Skin epidermis (tissue), 12 donors: ENCODE data around the gene WNT3A.

Experiments used
- H3K27ac ChIP-seq, 21 experiments: fragments of 200-600 bp; sonication (generic) in 11 of 21; one replicate each; pipeline ENCODE4 v1.5.0; 2020; ENCODE audit warnings: mild to moderate bottlenecking in 3 of 21, inconsistent platforms in 2 of 21, moderate library complexity in 2 of 21
- H3K4me3 ChIP-seq, 7 experiments: fragments of 200-600 bp; sonication (generic) in 2 of 7; one replicate each; pipeline ENCODE4 v1.5.0; 2020; ENCODE audit warnings: inconsistent platforms in 2 of 7, mild to moderate bottlenecking in 2 of 7, moderate library complexity in 1 of 7

WNT3A gene

DNA sequence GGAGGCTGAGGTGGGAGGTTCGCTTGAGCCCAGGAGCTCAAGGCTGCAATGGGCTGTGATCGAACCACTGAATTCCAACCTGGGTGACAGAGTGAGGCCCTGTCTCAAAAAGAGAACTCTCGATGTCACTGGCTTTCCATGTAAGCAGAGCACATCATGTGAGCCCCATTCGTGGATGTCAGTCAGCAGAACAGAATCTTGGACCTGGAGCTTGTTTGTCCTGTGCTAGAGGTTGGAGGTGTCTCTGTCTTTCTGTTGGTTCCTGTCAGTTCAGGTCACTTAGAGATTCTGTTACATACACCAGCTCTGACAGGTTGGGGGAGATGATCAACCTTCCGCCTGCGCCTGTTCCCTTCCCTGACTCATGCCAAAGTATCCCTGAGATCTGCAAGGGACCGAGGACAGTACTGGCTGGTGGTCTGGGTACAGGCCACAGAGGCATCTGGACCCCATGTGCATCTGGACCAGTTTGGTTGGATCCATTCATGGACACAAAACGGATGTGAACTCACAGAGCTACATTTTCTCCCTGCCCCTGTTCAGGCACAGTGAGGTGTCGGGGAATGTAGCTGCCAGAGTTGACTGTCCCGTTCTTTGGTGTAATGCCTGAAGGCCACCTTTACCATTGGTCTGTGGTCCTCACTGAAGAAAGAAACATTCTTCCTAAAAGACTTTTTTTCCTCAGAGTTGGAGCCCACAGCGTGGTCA, 85.7 kb downstream of the WNT3A start:
- H3K27ac ChIP-seq: peak overlapping the region in 4 of 21 experiments; percentile 24 to 42 (median 32)
- H3K4me3 ChIP-seq: no peak overlapping the region

DNA sequence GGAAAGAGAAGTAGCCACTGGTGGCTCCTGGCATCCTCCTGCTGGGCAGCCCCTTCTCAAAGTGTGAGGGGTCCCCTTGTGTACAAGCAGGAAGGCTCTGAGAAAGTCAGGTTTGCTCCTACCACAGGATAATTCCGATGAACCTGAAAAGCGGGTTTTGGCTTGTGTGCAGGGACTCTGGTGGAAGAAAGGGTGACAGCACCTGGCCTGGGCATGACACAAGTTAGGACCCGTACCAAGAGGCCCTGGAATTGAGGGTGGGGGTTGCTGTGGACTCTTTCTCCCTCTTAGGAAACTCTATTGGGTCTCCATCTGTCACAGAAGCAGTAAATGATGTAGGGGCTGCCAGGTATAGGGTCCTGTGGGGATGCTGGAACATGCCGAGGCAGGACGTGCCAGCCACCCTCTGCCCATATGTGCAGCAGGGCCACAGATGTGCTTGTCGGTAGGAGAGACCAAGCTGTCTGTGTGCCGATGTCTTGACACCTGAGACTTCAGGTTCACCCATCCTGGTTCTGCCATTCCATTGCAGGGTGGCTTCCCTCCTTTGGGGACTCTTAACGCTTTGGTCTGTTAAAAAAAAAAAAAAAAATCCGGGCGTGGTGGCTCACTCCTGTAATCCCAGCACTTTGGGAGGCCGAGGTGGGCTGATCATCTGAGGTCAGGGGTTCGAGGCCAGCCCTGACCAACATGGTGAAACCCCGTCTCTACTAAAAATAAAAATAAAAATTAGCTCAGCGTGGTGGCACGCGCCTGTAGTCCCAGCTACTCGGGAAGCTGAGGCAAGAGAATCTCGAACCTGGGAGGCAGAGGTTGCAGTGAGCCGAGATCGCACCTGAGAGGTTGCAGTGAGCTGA, 86.5 kb downstream of the WNT3A start:
- Histone ChIP-seq H3K27ac (peak overlapping the region in 4 of 21 experiments; percentile 24 to 42 (median 34)), H3K4me3 (no peak overlapping the region)

DNA sequence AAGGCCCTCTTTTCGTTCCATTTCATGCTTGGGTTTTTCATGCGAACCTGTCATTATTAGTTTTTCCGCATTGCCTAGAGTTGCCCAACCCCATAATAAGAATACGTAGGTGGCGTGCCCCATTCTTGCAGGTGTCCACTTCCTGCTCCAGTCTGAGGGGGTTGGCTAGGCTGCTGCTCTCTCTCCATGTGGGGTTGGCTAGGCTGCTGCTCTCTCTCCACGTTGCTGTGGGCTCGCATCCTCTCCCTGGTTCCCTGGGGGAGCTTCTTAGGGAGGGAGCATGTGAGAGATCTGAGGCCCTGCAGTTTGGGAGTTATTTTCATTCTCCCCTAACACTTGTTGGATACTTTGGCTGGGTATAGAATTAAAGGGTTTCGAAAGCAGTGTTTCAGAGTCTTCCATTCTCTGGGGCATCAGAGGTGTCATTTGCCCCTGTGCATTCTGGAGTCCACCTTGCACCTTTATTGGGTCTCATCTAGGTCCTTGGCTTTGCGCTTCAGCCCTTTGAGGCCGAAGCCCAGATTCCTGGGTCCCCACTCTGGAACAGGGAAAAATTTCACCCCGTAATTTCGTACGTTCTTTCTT, 87.7 kb downstream of the WNT3A start:
- Histone ChIP-seq H3K27ac (no peak overlapping the region), H3K4me3 (no peak overlapping the region)

DNA sequence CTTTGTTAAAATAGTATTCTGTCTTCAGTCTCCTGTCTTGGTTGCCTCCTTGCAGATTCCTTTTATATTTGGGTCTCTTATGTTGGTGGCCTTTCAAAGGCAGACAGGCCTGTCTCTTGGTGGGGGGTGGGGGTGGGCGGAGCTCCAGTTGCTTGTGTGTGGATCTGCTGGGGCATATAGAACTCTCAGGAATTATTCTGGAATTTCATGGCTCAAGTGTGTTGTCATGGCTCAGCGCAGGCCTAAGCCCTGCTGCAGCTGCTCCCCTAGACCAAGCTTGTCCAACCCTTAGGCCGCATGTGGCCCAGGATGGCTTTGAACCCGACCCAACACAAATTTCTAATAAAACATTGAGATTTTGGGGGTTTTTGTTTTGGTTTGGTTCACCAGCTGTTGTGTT, 88.4 kb downstream of the WNT3A start:
- H3K27ac ChIP-seq: no peak overlapping the region
- H3K4me3 ChIP-seq: no peak overlapping the region

DNA sequence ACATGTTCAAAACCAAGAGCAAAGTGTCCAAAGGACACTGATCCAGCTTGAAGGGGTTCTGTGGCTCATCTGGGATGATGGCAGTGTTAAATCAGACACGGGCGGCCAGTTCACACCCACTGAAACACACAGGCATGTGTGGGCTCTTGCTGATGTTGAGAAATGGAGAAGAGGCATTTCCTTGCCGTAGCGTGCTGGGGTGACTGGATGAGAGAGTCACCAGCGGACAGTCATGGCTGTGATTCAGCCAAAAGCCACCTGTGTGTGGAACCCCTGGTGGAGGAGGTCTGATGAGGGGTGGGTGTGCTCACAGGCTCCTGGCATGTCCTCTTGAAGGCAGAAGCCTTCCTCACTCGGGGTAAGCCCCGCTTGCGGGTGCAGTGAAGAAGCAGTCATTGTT, 89.1 kb downstream of the WNT3A start:
- H3K4me3 ChIP-seq: no peak overlapping the region
- no peak overlapping the region for H3K27ac ChIP-seq

DNA sequence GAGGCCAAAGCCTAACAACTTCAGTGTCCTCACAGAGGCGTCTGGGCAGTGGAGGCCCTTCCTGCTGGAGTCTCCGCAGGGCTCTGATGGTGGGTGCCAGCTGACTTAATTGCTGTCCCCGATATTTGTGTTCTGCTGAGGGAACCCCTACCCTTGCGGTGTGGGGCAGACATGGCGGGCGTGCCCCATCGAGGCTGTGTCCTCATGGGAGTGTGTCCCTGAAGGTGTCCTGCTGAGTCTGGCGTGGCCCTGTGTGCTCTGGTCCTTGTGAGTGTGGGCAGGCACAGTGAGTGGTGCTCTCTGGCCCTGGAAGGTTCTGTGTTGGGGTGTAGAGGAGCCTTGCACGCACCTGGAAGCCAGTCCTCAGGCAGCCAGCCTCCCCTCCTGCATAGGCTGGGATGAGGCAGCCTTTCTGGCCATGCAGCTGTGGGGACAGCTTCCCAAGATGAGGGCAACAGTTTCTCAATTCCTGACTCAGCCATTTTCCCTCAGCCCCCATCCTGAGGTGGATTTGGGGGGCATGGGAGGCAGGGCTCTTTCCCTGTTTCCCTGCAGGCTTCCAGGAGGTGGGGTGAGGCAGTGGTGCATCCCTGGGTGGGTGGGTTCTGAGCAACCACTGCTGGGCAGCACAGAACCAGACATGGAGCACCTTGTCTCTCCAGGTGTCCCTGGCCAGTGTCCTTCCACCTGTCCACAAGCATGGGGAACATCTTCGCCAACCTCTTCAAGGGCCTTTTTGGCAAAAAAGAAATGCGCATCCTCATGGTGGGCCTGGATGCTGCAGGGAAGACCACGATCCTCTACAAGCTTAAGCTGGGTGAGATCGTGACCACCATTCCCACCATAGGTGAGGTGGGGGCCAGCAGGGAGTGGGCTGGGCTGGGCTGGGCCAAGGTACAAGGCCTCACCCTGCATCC, 89.9 kb downstream of the WNT3A start:
- Histone ChIP-seq H3K27ac (no peak overlapping the region), H3K4me3 (no peak overlapping the region)

DNA sequence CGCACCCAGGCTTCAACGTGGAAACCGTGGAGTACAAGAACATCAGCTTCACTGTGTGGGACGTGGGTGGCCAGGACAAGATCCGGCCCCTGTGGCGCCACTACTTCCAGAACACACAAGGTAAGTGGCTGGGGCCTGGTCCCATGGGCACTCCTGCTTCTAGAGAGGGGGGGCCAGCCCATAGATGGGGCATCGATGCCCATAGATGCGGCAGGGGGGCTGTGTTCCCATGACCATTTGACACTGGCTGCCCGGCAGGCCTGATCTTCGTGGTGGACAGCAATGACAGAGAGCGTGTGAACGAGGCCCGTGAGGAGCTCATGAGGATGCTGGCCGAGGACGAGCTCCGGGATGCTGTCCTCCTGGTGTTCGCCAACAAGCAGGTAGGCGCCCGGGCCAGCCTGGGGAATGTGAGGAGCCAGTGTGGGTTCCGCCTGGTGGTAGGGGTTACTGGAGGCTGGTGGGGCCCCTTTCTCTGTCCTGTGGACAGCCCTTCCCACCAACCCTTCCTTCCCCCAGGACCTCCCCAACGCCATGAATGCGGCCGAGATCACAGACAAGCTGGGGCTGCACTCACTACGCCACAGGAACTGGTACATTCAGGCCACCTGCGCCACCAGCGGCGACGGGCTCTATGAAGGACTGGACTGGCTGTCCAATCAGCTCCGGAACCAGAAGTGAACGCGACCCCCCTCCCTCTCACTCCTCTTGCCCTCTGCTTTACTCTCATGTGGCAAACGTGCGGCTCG, 90.7 kb downstream of the WNT3A start:
- Histone ChIP-seq H3K27ac (no peak overlapping the region), H3K4me3 (no peak overlapping the region)

DNA sequence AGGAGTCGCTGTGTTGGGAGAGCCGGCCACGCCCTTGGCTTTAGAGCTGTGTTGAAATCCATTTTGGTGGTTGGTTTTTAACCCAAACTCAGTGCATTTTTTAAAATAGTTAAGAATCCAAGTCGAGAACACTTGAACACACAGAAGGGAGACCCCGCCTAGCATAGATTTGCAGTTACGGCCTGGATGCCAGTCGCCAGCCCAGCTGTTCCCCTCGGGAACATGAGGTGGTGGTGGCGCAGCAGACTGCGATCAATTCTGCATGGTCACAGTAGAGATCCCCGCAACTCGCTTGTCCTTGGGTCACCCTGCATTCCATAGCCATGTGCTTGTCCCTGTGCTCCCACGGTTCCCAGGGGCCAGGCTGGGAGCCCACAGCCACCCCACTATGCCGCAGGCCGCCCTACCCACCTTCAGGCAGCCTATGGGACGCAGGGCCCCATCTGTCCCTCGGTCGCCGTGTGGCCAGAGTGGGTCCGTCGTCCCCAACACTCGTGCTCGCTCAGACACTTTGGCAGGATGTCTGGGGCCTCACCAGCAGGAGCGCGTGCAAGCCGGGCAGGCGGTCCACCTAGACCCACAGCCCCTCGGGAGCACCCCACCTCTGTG, 91.6 kb downstream of the WNT3A start:
- no peak overlapping the region for H3K4me3 ChIP-seq
- no peak overlapping the region for H3K27ac ChIP-seq

DNA sequence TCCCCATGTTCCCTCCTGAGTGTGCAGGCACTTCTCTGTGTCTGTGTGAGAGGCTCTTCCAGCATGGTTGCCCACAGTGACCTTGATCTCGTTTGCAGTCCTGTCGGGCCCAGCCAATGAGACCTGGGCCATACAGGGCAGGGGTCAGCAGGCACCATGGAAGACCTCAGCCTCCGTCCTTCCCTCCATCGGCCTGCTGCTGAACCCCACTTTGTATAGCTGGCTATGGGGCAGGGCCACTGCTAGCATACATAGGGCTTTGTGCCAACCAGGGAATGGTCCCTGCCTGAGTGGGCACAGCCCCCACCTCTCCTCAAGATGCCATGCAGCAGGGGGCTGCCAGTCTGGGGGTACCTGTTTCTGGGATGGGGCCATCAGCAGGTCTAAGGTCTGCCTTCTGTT, 92.5 kb downstream of the WNT3A start:
- no peak overlapping the region for H3K27ac ChIP-seq
- no peak overlapping the region for H3K4me3 ChIP-seq

DNA sequence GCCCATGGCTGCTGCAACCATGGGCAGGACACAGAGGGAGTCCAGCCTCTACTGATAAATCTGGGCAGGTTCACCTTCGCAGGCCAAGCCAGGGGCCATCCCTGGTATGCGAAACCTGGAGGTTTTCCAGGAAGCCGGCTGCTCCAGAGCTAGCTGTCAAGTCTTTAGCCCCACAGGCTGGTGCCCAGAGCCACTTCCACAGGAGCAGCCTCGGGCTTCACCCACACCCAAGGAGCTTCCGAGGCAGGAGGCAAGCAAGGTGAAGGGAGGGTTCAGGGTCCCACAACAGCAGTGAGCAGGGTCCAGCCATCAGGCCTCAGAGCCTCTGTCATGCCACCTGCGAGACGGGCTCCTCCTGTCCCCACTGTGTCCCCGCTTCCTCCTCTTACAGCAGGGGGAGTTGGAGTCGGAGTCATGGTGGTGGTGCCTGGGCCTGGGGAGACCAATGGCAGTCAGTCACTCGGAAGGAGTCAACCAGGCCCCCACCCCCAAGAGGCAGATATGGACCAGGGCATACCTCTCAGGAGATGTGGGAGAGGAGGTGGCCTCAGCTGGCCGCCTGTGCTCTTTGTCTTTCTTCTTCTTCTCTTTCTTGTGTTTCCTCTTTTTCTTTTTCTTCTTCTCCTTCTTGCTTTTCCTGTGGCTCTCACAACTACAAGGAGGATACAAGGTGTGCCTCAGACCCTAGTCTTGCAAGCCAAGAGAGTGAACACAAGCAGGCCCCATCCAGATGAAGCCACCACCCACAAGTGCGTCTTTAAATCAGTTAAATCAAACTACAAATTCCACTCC, 94.2 kb downstream of the WNT3A start:
- Histone ChIP-seq H3K4me3 (peak overlapping the region in 1 of 7 experiments; percentile 87), H3K27ac (peak overlapping the region in 7 of 21 experiments; percentile 87 to 95 (median 93))

DNA sequence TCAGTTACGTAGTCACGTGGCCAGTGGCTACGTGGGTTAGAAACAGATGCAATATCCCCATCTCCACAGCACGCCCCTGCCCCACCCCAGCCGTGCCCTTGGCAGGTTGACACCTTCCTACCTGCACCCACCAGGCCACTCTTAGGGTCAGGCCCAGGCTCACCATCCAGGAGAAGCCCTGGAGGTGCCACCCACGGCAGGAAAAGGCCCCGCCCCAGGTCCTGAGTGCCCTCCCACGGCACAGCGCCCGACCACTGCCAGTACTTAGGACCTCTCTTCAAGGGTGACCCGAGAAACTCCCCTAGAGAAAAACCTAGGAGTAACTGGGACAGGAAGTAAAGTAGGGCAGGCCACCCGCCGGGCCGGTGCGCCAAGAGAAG, 94.8 kb downstream of the WNT3A start:
- H3K4me3 ChIP-seq: peak overlapping the region; percentile 80 to 99 (median 88)
- peak overlapping the region in 17 of 21 experiments; percentile 77 to 95 (median 89) for H3K27ac ChIP-seq

DNA sequence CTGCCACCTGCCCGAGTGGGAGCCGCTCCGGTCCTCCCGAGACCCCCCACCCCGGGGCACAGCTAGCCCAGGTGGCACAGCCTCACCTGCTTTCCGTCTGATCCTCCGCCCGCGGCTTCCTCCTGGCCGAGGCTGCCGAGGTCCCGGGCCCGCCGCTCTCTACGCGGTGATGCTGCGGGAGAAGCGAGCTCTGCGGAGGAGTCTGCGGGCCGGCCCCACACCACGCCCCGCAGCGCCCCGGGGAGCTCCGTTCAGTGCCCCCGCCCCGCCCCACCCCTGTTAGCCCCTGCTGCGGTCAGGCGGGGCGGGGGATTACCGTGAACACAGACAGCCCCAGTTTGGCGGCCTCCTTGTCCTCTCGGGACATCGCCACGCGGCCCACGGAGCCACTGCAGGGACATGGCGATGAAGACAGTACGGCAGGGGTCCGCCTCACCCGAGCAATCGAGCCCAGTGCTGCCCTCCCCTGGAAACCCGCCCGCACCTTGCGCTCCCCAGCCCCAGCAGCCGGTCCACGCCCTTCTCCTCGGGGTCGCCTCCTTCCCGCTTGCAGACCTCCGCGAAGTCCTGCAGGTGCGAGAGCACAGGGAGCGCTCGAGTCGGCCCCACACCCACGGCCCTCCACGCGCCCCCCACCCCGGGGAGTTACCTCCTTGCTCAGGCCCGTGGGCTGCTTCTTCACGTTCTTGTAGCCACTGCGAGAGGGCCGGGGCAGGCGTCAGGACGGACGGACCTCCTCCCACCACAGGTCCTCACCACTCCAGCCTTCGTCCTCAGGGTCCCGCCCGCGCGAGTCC, 95.4 kb downstream of the WNT3A start:
- Histone ChIP-seq H3K4me3 (peak overlapping the region; percentile 80 to 99 (median 88)), H3K27ac (peak overlapping the region; percentile 45 to 95 (median 87))

DNA sequence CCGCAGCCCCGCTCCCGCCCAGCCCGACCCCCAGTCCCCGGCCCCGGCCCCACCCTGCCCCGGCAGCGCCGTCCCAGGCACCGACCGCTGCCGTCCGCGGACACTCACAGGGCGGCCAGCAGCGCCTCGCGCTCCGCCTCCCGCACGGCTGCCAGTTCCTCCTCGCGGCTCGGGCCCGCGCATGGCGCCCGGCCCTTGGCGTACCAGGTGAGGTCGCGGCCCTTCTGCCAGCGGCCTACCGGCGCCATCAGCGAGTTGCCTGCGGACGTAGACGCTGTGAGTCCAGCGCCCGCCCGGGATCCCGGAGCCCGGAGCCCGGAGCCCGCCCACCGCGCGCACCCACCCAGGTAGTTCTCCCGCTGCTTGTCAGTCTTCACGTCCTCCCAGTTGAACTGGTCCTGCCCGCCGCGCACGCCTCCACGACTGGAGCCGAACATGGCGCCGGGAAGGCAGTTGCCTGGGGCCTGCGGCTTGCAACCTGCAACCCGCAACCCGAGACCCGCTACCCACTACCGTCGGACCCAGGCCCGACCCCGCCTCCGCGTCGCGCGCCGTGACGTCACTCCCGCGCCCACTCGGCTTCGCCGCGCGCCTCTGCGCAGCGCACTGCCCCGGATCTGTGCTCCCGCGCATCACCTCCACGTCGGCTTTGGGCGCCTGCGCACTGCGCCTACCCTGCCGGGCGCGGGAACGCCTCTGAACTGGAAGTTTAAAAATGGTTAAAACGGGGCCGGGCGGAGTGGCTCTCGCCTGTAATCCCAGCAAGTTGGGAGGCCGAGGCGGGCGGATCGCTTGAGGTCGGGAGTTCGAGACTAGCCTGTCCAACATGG, 96.2 kb downstream of the WNT3A start, which contains the start of gene C1orf35:
Gene C1orf35, minus strand, starts transcription at position 535 of the 830 bp plus-strand sequence. Its CDS starts 98 bp downstream, at position 437.
- H3K27ac ChIP-seq: peak within 1 kb of the TSS; percentile 45 to 95 (median 87)
- H3K4me3 ChIP-seq: peak within 1 kb of the TSS; percentile 80 to 99 (median 88)

DNA sequence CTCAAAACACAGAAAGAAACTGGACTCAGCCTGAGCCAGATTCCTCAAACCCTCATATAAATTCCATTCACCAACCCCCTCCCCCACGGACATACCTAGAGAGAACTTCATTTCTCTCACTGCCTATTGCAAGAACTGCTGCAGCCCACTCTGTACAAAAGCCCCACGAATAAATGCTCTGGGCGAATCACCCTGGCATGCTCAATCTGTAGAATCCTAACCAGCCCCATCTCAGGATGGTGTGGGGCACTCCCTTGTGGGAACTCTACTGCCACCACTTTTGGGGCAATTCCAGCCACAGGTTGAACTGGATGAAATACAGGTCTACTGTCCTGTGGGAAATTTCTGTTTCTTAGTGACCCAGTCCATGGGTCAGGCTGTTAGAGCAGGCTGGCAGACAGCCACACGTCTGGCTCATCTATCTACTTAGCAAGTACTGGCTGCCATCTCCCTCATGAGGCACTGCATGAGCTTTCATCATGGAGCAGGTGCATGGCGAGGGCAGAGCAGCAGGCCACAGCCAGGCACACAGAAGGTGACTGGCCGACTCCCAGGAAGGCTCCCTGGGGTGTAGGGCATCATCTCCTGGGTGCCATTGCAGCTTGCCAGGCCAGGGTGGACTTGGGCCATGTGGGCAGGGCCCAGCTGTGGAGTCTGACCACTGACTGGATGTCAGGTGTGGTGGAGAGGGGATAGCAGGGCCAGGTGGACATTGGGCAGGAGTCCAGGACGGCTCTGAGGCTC, 97.9 kb downstream of the WNT3A start:
- no peak overlapping the region for H3K27ac ChIP-seq
- H3K4me3 ChIP-seq: no peak overlapping the region

DNA sequence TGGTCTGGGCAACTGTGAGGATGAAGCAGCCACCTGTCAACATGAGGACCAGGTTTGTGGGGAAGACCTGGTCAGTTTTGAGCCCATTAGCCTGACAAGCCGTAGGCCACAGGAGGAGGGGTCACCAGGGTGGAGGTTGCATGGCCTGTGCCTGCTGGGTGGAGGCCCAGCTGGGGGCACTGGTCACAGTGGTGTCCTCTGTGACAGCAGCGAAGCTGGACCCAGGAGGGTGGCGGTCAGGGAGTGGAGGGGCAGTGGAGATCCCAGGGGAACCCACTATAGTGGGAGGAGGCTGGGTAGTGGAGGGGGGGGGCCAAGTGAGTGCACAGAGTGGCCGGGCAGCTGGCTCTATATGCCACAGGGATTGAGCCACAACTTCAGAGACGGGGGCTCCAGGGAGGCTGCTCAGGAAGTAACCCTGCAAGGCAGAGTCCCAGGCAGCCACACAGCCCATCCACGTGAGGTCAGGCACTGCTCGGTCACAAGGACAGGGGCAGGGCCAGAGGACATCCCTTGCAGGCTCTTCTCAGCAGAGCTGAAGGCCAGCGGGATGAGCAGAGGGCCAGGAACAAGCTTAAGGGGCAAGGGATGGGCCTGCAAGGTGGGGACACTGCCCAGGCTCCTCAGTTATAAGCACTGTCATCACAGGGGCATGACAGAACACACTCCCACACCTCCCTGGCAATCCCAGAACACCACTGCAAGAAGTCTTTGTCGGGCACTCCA, 98.6 kb downstream of the WNT3A start:
- no peak overlapping the region for H3K27ac ChIP-seq
- no peak overlapping the region for H3K4me3 ChIP-seq
